ENCODE measurements around the gene C11orf52. TPM values are rescaled to one million over a fixed set of nuclear protein-coding genes. Genes with fewer than 3 reads are reported as not detected.

Gene C11orf52
- total and polyA plus RNA-seq, 2 of the 8 experiments (the other 6 are each of a cell fraction or from before 2014, with no cell fraction given): 1.7 to 2.7 TPM

- TF ChIP-seq SP1 (IDR thresholded peaks at IDR 0.05; ENCODE audit: low read depth, low read length) (no peak), MAFK (IDR thresholded peaks at IDR 0.05; ENCODE audit: low read depth, low read length) (no peak), SIX5 (IDR thresholded peaks at IDR 0.05; ENCODE audit: low read depth, low read length) (no peak), TEAD4 (IDR thresholded peaks at IDR 0.05; ENCODE audit: low read depth, low read length) (no peak), MAX (IDR thresholded peaks at IDR 0.05) (no peak)
Measured at GRCh38 chr11:111936040-111936540, 17.4 kb downstream of the C11orf52 start (continued).
